ENCODE measurements around the gene NHERF2.
A peak's percentile ranks its signal among the peaks of the same experiment; 100 is the strongest.
"Not testable (repeated sequence)": the region's sequence is repeated elsewhere in the genome, so short reads cannot be mapped to it uniquely, and the experiment has no call there.

NHERF2 gene

GRCh38 chr16:2032285-2033056 lies 5.8 kb downstream of the NHERF2 start:
- no peak for DNase-seq (ENCODE audit: insufficient read length, low spot score)
- TF ChIP-seq POLR2A (IDR thresholded peaks at IDR 0.05; ENCODE audit: low read depth, low read length): no peak
- no peak for FAIRE-seq

DNA sequence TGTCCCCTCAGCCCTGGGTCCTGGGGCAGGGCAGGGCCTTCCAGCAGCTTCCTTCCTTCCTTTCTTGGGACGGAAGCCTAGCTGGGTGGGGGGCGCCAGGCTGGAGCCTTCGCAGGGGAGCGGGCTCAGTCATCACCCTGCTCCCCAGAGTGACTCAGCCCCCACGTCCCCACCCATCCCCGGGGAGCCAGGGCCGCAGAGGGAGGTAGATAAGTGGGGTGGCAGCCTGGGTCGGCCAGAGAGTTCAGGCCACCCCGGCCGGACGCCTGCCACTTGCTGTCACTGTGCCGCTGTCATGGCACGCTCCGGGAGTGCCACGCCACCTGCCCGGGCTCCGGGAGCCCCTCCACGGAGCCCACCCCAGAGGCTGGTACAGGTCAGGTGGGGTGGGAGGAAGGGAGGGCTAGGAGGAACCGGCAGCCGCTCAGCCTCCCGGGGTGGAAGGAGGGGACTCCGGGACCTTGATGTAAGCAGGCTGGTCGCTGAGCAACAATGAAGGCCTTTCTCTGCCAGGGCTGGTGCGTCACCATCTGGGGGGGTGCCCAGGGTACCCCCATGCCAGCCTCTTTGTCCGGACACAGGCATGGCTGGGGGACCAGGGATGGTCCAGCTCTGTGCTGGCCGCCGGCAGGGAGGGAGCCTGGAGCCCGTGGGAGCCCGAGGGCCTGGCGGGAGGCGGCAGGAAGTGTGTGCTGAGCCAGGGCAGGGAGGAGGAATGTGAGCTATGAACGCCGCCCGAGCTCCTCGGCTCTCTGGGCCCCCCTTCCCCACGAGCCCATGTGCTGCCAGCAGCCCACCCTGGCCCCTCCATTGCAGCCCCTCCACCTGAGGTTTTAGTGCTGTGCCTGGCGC lies 6.6 kb downstream of the NHERF2 start:
- FAIRE-seq (no peak), DNase-seq (ENCODE audit: insufficient read length, low spot score) (peak; percentile 77)
- TF ChIP-seq POLR2A (IDR thresholded peaks at IDR 0.05; ENCODE audit: low read depth, low read length): peak; percentile 84

DNA sequence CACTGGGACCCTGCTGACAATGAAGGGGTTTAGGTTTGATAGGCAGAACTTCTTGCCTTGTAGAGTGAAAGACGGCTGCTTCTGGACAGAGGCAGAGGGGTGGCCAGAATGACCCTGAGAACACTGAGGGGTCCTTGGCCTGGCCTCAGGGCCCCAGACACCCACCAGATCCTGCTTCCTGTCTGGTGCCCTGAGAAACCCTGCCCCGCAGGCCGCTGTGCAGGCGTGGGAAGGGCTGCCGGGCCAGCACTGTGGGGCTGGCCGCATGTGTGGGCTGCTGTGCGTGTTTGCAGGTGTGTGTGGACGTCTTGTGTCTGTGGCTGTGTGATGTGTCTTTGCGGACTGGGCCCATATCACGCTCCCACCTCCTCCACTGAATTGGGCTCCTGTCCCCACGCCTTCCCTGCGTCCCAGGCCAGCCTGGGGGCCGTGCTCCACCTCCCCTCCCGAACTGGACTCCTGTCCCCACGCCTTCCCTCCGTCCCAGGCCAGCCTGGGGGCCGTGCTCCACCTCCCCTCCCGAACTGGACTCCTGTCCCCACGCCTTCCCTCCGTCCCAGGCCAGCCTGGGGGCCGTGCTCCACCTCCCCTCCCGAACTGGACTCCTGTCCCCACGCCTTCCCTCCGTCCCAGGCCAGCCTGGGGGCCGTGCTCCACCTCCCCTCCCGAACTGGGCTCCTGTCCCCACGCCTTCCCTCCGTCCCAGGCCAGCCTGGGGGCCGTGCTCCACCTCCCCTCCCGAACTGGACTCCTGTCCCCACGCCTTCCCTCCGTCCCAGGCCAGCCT lies 7.4 kb downstream of the NHERF2 start:
- not testable (repeated sequence) for FAIRE-seq; DNase-seq (ENCODE audit: insufficient read length, low spot score)

- FAIRE-seq: no peak
- TF ChIP-seq POLR2A (IDR thresholded peaks at IDR 0.05; ENCODE audit: low read depth, low read length): no peak
- DNase-seq (ENCODE audit: insufficient read length, low spot score): no peak
Observed at GRCh38 chr16:2034696-2035430, 8.2 kb downstream of the NHERF2 start.

GRCh38 chr16:2035431-2036199 lies 8.9 kb downstream of the NHERF2 start:
- FAIRE-seq (no peak), DNase-seq (ENCODE audit: insufficient read length, low spot score) (peak; percentile 86)
- TF ChIP-seq POLR2A (IDR thresholded peaks at IDR 0.05; ENCODE audit: low read depth, low read length): no peak

- FAIRE-seq: no peak
- no peak for DNase-seq (ENCODE audit: insufficient read length, low spot score)
- TF ChIP-seq POLR2A (IDR thresholded peaks at IDR 0.05; ENCODE audit: low read depth, low read length): no peak
Observed at GRCh38 chr16:2036200-2036966, 9.7 kb downstream of the NHERF2 start.

GRCh38 chr16:2037115-2037514 lies 10.4 kb downstream of the NHERF2 start:
- no peak for DNase-seq (ENCODE audit: insufficient read length, low spot score)
- no peak for FAIRE-seq
- no peak for TF ChIP-seq POLR2A (IDR thresholded peaks at IDR 0.05; ENCODE audit: low read depth, low read length)

- DNase-seq (ENCODE audit: insufficient read length, low spot score) (no peak), FAIRE-seq (no peak)
- TF ChIP-seq POLR2A (IDR thresholded peaks at IDR 0.05; ENCODE audit: low read depth, low read length): no peak
Observed at GRCh38 chr16:2037647-2038381, 11.1 kb downstream of the NHERF2 start.

DNA sequence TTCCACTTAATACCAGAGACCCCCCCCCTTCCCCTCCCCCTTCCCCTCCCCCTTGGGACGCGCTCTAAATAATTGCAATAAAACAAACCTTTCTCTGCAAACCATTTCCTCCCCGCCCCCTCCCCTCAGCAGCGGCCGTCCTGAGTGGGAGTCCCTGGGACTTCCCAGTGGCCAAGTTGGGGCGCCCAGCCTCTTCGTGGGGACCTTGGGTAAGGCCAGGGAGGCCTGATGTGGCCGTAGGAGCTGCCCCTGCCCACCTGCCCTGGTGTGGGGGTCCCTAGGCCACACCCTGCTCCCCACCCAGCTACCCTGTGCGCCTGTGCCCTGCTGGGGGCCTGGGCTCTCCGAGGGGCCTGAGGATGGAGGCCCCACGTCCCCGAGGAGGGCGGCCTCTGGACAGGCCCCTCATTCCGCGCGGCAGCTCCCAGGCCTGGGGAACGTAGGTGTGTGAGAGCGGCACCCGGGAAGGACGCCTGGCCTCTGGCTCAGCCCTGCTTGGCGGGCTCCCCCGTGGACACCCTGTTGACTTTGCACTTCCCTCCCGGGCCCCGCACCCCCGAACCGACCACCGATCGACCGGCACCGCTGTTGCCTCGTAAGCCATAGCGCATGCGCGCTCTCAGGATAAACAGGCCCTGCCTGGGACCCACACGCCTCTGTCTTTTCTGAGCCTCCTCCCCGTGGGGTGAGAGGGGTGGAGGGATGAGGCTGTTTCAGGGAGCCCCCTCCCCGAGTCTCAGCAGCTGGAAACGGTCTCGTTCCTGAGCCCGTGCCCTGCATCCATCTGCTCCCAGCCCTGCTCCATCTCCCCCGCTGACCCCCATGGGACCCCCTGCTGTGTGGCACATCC lies 11.9 kb downstream of the NHERF2 start:
- FAIRE-seq: no peak
- no peak for DNase-seq (ENCODE audit: insufficient read length, low spot score)
- TF ChIP-seq POLR2A (IDR thresholded peaks at IDR 0.05; ENCODE audit: low read depth, low read length): no peak

- DNase-seq (ENCODE audit: insufficient read length, low spot score) (no peak), FAIRE-seq (no peak)
- TF ChIP-seq POLR2A (IDR thresholded peaks at IDR 0.05; ENCODE audit: low read depth, low read length): no peak
Observed at GRCh38 chr16:2039274-2040031, 12.8 kb downstream of the NHERF2 start.

Data from H54 (cell line).